ENCODE data around the gene P2RX2.

GRCh38 chr12:132570635-132571034 lies 47.9 kb upstream of the P2RX2 start:
- TF ChIP-seq CTCF (IDR thresholded peaks at IDR 0.05) (no peak), POLR2A (IDR thresholded peaks at IDR 0.05) (no peak)
